WTC11 (cell line): ENCODE results near the gene DGKQ. TPM values are rescaled to one million over a fixed set of nuclear protein-coding genes. Genes with fewer than 3 reads are reported as not detected.

Source experiments
- ATAC-seq: fragments of 200-7000 bp; cut with Tn5 transposase; 2 replicates; pipeline ENCODE4 v1.10.0; 2021; ENCODE audit warnings: mild to moderate bottlenecking, moderate library complexity
- CTCF ChIA-PET: fragments of 300-600 bp; sonication (Branson Sonifier 250); formaldehyde crosslinking; loops from one replicate; lab custom pipeline; 2021; ENCODE audit warnings: antibody characterized with exemption; lab: Charles Lee
- POLR2A ChIA-PET: fragments of 350-600 bp; sonication (Branson Sonifier 250); formaldehyde crosslinking; loops from one replicate; lab custom pipeline; 2021; ENCODE audit warnings: antibody characterized with exemption; lab: Charles Lee
- DNase-seq: peaks from one replicate; pipeline ENCODE4 v3.0.0; 2021; ENCODE audit warnings: low spot score
- H3K27ac Mint-ChIP-seq: 2 replicates; pipeline ENCODE4 v1.8.0; 2021; ENCODE audit warnings: mixed read lengths
- H3K27me3 Mint-ChIP-seq: 2 replicates; pipeline ENCODE4 v1.8.0; 2021; ENCODE audit warnings: low read depth, mild to moderate bottlenecking, moderate library complexity, mixed read lengths
- H3K36me3 Mint-ChIP-seq: 2 replicates; pipeline ENCODE4 v1.8.0; 2021; ENCODE audit warnings: mixed read lengths
- H3K4me1 Mint-ChIP-seq: 2 replicates; pipeline ENCODE4 v1.8.0; 2022; ENCODE audit warnings: mixed read lengths
- H3K4me3 Mint-ChIP-seq: 2 replicates; pipeline ENCODE4 v1.8.0; 2021; ENCODE audit warnings: mild to moderate bottlenecking, moderate library complexity, mixed read lengths
- H3K9me3 Mint-ChIP-seq: 2 replicates; pipeline ENCODE4 v1.8.0; 2021; ENCODE audit warnings: mixed read lengths
- ATF1 ChIP-seq: sonication (generic); formaldehyde crosslinking; IDR thresholded peaks from 2 replicates; pipeline ENCODE4 v1.8.1; 2023; ENCODE audit warnings: mild to moderate bottlenecking, moderate library complexity, missing genetic modification reagents
- CREB1 ChIP-seq: sonication (generic); formaldehyde crosslinking; IDR thresholded peaks from 2 replicates; pipeline ENCODE4 v1.8.0; 2023; ENCODE audit warnings: mild to moderate bottlenecking, missing genetic modification reagents
- CTCF ChIP-seq: fragments of 200-600 bp; IDR thresholded peaks from 2 replicates; pipeline ENCODE4 v1.8.0; 2022; ENCODE audit warnings: antibody characterized with exemption
- E2F5 ChIP-seq: sonication (generic); formaldehyde crosslinking; IDR thresholded peaks from 2 replicates; pipeline ENCODE4 v1.8.1; 2022; ENCODE audit warnings: mild to moderate bottlenecking, moderate library complexity, missing genetic modification reagents
- ELF4 ChIP-seq: sonication (generic); formaldehyde crosslinking; IDR thresholded peaks from 2 replicates; pipeline ENCODE4 v1.8.1; 2022; ENCODE audit warnings: low read depth, mild to moderate bottlenecking, moderate library complexity, missing genetic modification reagents
- EMX1 ChIP-seq: fragments of 250-450 bp; sonication (Bioruptor Pico); IDR thresholded peaks from 2 replicates; pipeline ENCODE4 v1.8.0; 2021; ENCODE audit warnings: mild to moderate bottlenecking
- ESRRA ChIP-seq: sonication (generic); formaldehyde crosslinking; IDR thresholded peaks from 2 replicates; pipeline ENCODE4 v1.8.1; 2022; ENCODE audit warnings: mild to moderate bottlenecking, missing genetic modification reagents, borderline replicate concordance
- ETV6 ChIP-seq: sonication (generic); formaldehyde crosslinking; IDR thresholded peaks from 2 replicates; pipeline ENCODE4 v1.8.1; 2022; ENCODE audit warnings: mild to moderate bottlenecking, missing genetic modification reagents
- GRHL2 ChIP-seq: fragments of 250-450 bp; sonication (Bioruptor Pico); IDR thresholded peaks from 2 replicates; pipeline ENCODE4 v1.8.0; 2022; ENCODE audit warnings: mild to moderate bottlenecking, moderate library complexity; ENCODE audit not compliant: insufficient replicate concordance, severe bottlenecking
- HMGXB4 ChIP-seq: sonication (generic); formaldehyde crosslinking; IDR thresholded peaks from 2 replicates; pipeline ENCODE4 v1.8.1; 2023; ENCODE audit warnings: mild to moderate bottlenecking, moderate library complexity, missing genetic modification reagents
- NFE2L1 ChIP-seq: sonication (generic); formaldehyde crosslinking; IDR thresholded peaks from 2 replicates; pipeline ENCODE4 v1.8.1; 2023; ENCODE audit warnings: missing genetic modification reagents
- NR2C2 ChIP-seq: sonication (generic); formaldehyde crosslinking; IDR thresholded peaks from 2 replicates; pipeline ENCODE4 v1.8.0; 2022; ENCODE audit warnings: mild to moderate bottlenecking, missing genetic modification reagents
- PRDM15 ChIP-seq: sonication (generic); formaldehyde crosslinking; IDR thresholded peaks from 2 replicates; pipeline ENCODE4 v1.8.0; 2022; ENCODE audit warnings: missing genetic modification reagents
- PRRX2 ChIP-seq: fragments of 250-450 bp; sonication (Bioruptor Pico); IDR thresholded peaks from 2 replicates; pipeline ENCODE4 v1.8.0; 2021; ENCODE audit warnings: mild to moderate bottlenecking
- SP1 ChIP-seq: sonication (generic); formaldehyde crosslinking; conservative IDR thresholded peaks from 2 replicates; pipeline ENCODE4 v1.8.1; 2022; ENCODE audit warnings: missing genetic modification reagents
- TEAD1 ChIP-seq: sonication (generic); formaldehyde crosslinking; IDR thresholded peaks from 2 replicates; pipeline ENCODE4 v1.8.0; 2022; ENCODE audit warnings: mild to moderate bottlenecking, missing genetic modification reagents
- ZBTB43 ChIP-seq: sonication (generic); formaldehyde crosslinking; IDR thresholded peaks from 2 replicates; pipeline ENCODE4 v1.8.1; 2023; ENCODE audit warnings: mild to moderate bottlenecking, missing genetic modification reagents
- ZNF138 ChIP-seq: sonication (generic); formaldehyde crosslinking; conservative IDR thresholded peaks from 2 replicates; pipeline ENCODE4 v1.8.1; 2022; ENCODE audit warnings: mild to moderate bottlenecking, moderate library complexity, missing genetic modification reagents
- ZNF396 ChIP-seq: fragments of 250-450 bp; sonication (Bioruptor Pico); IDR thresholded peaks from 2 replicates; pipeline ENCODE4 v1.8.0; 2021; ENCODE audit warnings: mild to moderate bottlenecking, moderate library complexity, borderline replicate concordance
- ZSCAN18 ChIP-seq: fragments of 250-450 bp; sonication (Bioruptor Pico); IDR thresholded peaks from 2 replicates; pipeline ENCODE4 v2.1.2; 2022; ENCODE audit warnings: mild to moderate bottlenecking, moderate library complexity
- total RNA-seq: library from RNA; stranded (reverse); gene quantifications from 3 replicates; pipeline ENCODE4 v1.2.3, GENCODE V29; 2021

Gene DGKQ
- total RNA-seq, 1 experiment from 2014 or later, result 19.3 TPM

- no peak for TF ChIP-seq TEAD1 (CRISPR knock-in tag)
- no peak for TF ChIP-seq PRRX2
- TF ChIP-seq ZNF138, result no peak
- no peak for TF ChIP-seq ATF1 (CRISPR knock-in tag)
- no peak for TF ChIP-seq GRHL2 (CRISPR knock-in tag)
Observed at GRCh38 chr4:958696-959337, 14.6 kb downstream of the DGKQ start (continued).

- Mint-ChIP-seq H3K9me3 (no peaks in the 10 kb centered on the region), H3K4me3 (no peak overlapping the region), H3K27ac (peak overlapping the region; percentile 36; the same call in 1 of the 2 replicates), H3K4me1 (no peaks in the 10 kb centered on the region), H3K36me3 (no peaks in the 10 kb centered on the region), H3K27me3 (no peaks in the 10 kb centered on the region)
- ATAC-seq (no peak), DNase-seq (no peak)
- ChIA-PET CTCF (no interaction called here), POLR2A (no interaction called here)
- TF ChIP-seq HMGXB4 (no peak), PRDM15 (no peak), NR2C2 (CRISPR knock-in tag) (no peak), EMX1 (CRISPR knock-in tag) (no peak)
- TF ChIP-seq, all 79 proteins: peak for 0
Observed at GRCh38 chr4:958314-958665, 15.1 kb downstream of the DGKQ start.

- ATAC-seq (no peak), DNase-seq (no peak)
- no peaks in the 10 kb centered on the region for H3K9me3 Mint-ChIP-seq
- H3K4me1 Mint-ChIP-seq, result no peaks in the 10 kb centered on the region
- CTCF ChIA-PET, result no interaction called here
- H3K27ac Mint-ChIP-seq, result no peak overlapping the region
- no peaks in the 10 kb centered on the region for H3K27me3 Mint-ChIP-seq
- H3K4me3 Mint-ChIP-seq, result no peak overlapping the region
- H3K36me3 Mint-ChIP-seq, result no peaks in the 10 kb centered on the region
- POLR2A ChIA-PET, result no interaction called here
- TF ChIP-seq CREB1 (CRISPR knock-in tag) (no peak), CTCF (no peak), E2F5 (CRISPR knock-in tag) (no peak), ESRRA (no peak), ELF4 (CRISPR knock-in tag) (no peak), SP1 (no peak), NFE2L1 (CRISPR knock-in tag) (no peak), ATF1 (CRISPR knock-in tag) (no peak), ZBTB43 (CRISPR knock-in tag) (no peak), ZNF396 (CRISPR knock-in tag) (no peak), ETV6 (CRISPR knock-in tag) (no peak), ZSCAN18 (no peak)
Observed at GRCh38 chr4:957581-958313, 15.6 kb downstream of the DGKQ start.
